ENCODE data around the gene ACAP2.

ACAP2 gene

GRCh38 chr3:195247863-195248189, 195.0 kb downstream of the ACAP2 start:
- no peaks in the 10 kb centered on the region for H3K36me3 ChIP-seq (ENCODE audit: control insufficient read depth, low read length)
- H3K27ac ChIP-seq (ENCODE audit: low read depth, low read length): no peak overlapping the region
- peaks cover 26% of the 10 kb centered on the region for H3K79me2 ChIP-seq (ENCODE audit: control insufficient read depth, low read length)
- TF ChIP-seq EZH2phosphoT487 (IDR thresholded peaks at IDR 0.05; ENCODE audit: borderline replicate concordance, low read length) (no peak), CTCF (IDR thresholded peaks at IDR 0.05; ENCODE audit: low read depth, low read length, poor library complexity, severe bottlenecking) (no peak)
- H3K4me3 ChIP-seq (ENCODE audit: low read length): no peak overlapping the region
- H4K20me1 ChIP-seq (ENCODE audit: control insufficient read depth, insufficient read depth, low read depth, low read length): 0 out of 2 replicates have a peak, but pooled peaks cover 4% of the 10 kb centered on the region
- no peaks in the 10 kb centered on the region for H3K9me2 ChIP-seq (replicated peaks; ENCODE audit: control insufficient read depth, low read length)
- no peaks in the 10 kb centered on the region for H3K4me1 ChIP-seq (ENCODE audit: control insufficient read depth, low read length)
- H3K4me2 ChIP-seq (ENCODE audit: low read length): no peak overlapping the region
- H3K9me3 ChIP-seq (ENCODE audit: control insufficient read depth, insufficient read depth, low read length): no peaks in the 10 kb centered on the region
- H3F3A ChIP-seq (ENCODE audit: control insufficient read depth, insufficient read depth): no peaks in the 10 kb centered on the region
- H3K27me3 ChIP-seq (ENCODE audit: control insufficient read depth, low read length): no peaks in the 10 kb centered on the region

GRCh38 chr3:195247086-195247862, 195.5 kb downstream of the ACAP2 start:
- H4K20me1 ChIP-seq (ENCODE audit: control insufficient read depth, insufficient read depth, low read depth, low read length): 0 out of 2 replicates have a peak, but pooled peaks cover 4% of the 10 kb centered on the region
- H3K4me1 ChIP-seq (ENCODE audit: control insufficient read depth, low read length): no peaks in the 10 kb centered on the region
- H3F3A ChIP-seq (ENCODE audit: control insufficient read depth, insufficient read depth): no peaks in the 10 kb centered on the region
- H3K27ac ChIP-seq (ENCODE audit: low read depth, low read length): no peak overlapping the region
- no peak overlapping the region for H3K4me3 ChIP-seq (ENCODE audit: low read length)
- TF ChIP-seq CTCF (IDR thresholded peaks at IDR 0.05; ENCODE audit: low read depth, low read length, poor library complexity, severe bottlenecking): no peak
- no peak for TF ChIP-seq EZH2phosphoT487 (IDR thresholded peaks at IDR 0.05; ENCODE audit: borderline replicate concordance, low read length)
- H3K4me2 ChIP-seq (ENCODE audit: low read length): no peak overlapping the region
- H3K27me3 ChIP-seq (ENCODE audit: control insufficient read depth, low read length): no peaks in the 10 kb centered on the region
- peaks cover 23% of the 10 kb centered on the region for H3K79me2 ChIP-seq (ENCODE audit: control insufficient read depth, low read length)
- no peaks in the 10 kb centered on the region for H3K9me2 ChIP-seq (replicated peaks; ENCODE audit: control insufficient read depth, low read length)
- H3K9me3 ChIP-seq (ENCODE audit: control insufficient read depth, insufficient read depth, low read length): no peaks in the 10 kb centered on the region
- H3K36me3 ChIP-seq (ENCODE audit: control insufficient read depth, low read length): no peaks in the 10 kb centered on the region

- no peaks in the 10 kb centered on the region for H3K4me1 ChIP-seq (ENCODE audit: control insufficient read depth, low read length)
- TF ChIP-seq CTCF (IDR thresholded peaks at IDR 0.05; ENCODE audit: low read depth, low read length, poor library complexity, severe bottlenecking) (no peak), EZH2phosphoT487 (IDR thresholded peaks at IDR 0.05; ENCODE audit: borderline replicate concordance, low read length) (no peak)
- H3K27me3 ChIP-seq (ENCODE audit: control insufficient read depth, low read length): no peaks in the 10 kb centered on the region
- H3F3A ChIP-seq (ENCODE audit: control insufficient read depth, insufficient read depth): no peaks in the 10 kb centered on the region
- no peaks in the 10 kb centered on the region for H3K9me2 ChIP-seq (replicated peaks; ENCODE audit: control insufficient read depth, low read length)
- H3K4me3 ChIP-seq (ENCODE audit: low read length): no peak overlapping the region
- H3K36me3 ChIP-seq (ENCODE audit: control insufficient read depth, low read length): no peaks in the 10 kb centered on the region
- no peak overlapping the region for H3K27ac ChIP-seq (ENCODE audit: low read depth, low read length)
- no peaks in the 10 kb centered on the region for H3K9me3 ChIP-seq (ENCODE audit: control insufficient read depth, insufficient read depth, low read length)
- H3K79me2 ChIP-seq (ENCODE audit: control insufficient read depth, low read length): peaks cover 18% of the 10 kb centered on the region
- no peak overlapping the region for H3K4me2 ChIP-seq (ENCODE audit: low read length)
- no peaks in the 10 kb centered on the region for H4K20me1 ChIP-seq (ENCODE audit: control insufficient read depth, insufficient read depth, low read depth, low read length)
These were observed 196.2 kb downstream of the ACAP2 start for GRCh38 chr3:195246581-195246995.
